Activated CD8-positive, alpha-beta T cell treated with anti-CD3 and anti-CD28 coated beads for 36 hours (primary cell): ENCODE measurements around the gene NUP133. TPM values are rescaled to one million over a fixed set of nuclear protein-coding genes. Genes with fewer than 3 reads are reported as not detected.

Source experiments
- ATAC-seq: fragments of 200-7000 bp; cut with Tn5 transposase; one replicate; pipeline ENCODE4 v1.10.0; 2021; ENCODE audit warnings: mild to moderate bottlenecking, moderate library complexity
- CTCF ChIA-PET: fragments of 350-600 bp; sonication (Branson Sonifier 250); formaldehyde crosslinking; loops from one replicate; lab custom pipeline; 2021; ENCODE audit warnings: antibody characterized with exemption; lab: Charles Lee
- POLR2A ChIA-PET: fragments of 350-600 bp; sonication (Branson Sonifier 250); formaldehyde crosslinking; loops from one replicate; lab custom pipeline; 2021; ENCODE audit warnings: antibody characterized with exemption; lab: Charles Lee
- DNase-seq: peaks from one replicate; pipeline ENCODE4 v3.0.0-alpha.2; 2020
- H3K27ac Mint-ChIP-seq: one replicate; pipeline ENCODE4 v1.8.0; 2021; ENCODE audit warnings: mild to moderate bottlenecking, mixed read lengths
- H3K27me3 Mint-ChIP-seq: one replicate; pipeline ENCODE4 v1.8.0; 2021; ENCODE audit warnings: mixed read lengths
- H3K36me3 Mint-ChIP-seq: one replicate; pipeline ENCODE4 v1.8.0; 2021; ENCODE audit warnings: low read depth, mixed read lengths
- H3K4me1 Mint-ChIP-seq: one replicate; pipeline ENCODE4 v1.8.0; 2021; ENCODE audit warnings: low read depth, mixed read lengths
- H3K4me3 Mint-ChIP-seq: one replicate; pipeline ENCODE4 v1.8.0; 2021; ENCODE audit warnings: mild to moderate bottlenecking, moderate library complexity, mixed read lengths
- H3K9me3 Mint-ChIP-seq: one replicate; pipeline ENCODE4 v1.8.0; 2021; ENCODE audit warnings: mixed read lengths
- CTCF ChIP-seq: fragments of 200-600 bp; IDR thresholded peaks from one replicate; pipeline ENCODE4 v1.8.0; 2022; ENCODE audit warnings: antibody characterized with exemption, mild to moderate bottlenecking
- intact Hi-C: fragments of 100-400 bp; cut with micrococcal nuclease; formaldehyde crosslinking; loops from one replicate; pipeline ENCODE4 v1.10.0; 2022
- total RNA-seq, 2 experiments: library from RNA; stranded (reverse); gene quantifications; one replicate each; pipeline ENCODE4 v1.2.3, GENCODE V29; 2021

Gene NUP133
- total RNA-seq, 2 experiments from 2014 or later: 58.9 to 59.7 TPM

GRCh38 chr1:229552732-229553131 is 44.6 kb upstream of the NUP133 start:
- peaks cover 16% of the 10 kb centered on the region for H3K36me3 Mint-ChIP-seq
- no peak overlapping the region for H3K27ac Mint-ChIP-seq
- POLR2A ChIA-PET: no interaction called here
- H3K4me3 Mint-ChIP-seq: no peak overlapping the region
- TF ChIP-seq CTCF: no peak
- H3K4me1 Mint-ChIP-seq: peaks cover 30% of the 10 kb centered on the region
- H3K27me3 Mint-ChIP-seq: no peaks in the 10 kb centered on the region
- no peaks in the 10 kb centered on the region for H3K9me3 Mint-ChIP-seq
- ATAC-seq (no peak), DNase-seq (no peak)
- intact Hi-C loops: loop anchor here (10.0 kb wide), 1 partner anchor 72 kb away; the partner anchor contains the start of genes TAF5L and URB2
- CTCF ChIA-PET: no interaction called here

DNA sequence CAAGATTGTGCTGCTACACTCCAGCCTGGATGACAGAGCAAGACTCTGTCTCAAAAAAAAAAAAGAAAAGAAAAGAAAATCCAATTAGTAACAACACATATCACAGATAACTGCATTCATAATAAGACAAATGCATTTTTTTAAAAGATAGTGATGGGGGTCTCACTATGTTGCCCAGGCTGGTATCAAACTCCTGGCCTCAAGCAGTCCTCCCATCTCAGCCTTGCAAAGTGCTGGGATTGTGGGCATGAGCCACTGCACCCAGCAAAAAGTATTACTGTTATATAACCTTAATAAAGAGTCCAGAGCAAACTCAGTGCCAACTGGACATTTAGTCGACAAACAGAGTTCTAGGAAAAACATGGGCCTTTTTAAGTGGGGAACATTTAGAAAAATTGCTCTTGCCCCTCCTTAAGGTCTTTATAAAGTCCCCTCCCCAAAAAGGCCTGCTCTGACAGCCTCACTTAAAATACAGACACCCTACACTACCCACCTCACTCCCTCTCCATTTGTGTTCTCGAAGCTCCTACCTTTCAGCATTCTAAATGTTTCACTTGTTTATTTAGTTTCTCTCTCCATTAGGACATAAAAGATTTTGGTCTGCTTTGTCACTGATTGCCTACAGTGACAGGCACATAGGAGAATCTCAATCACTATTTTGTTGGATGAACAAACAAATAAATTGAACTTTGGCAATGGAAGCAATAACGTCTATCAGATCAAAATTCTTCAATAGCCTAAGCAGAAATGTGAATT is 42.8 kb upstream of the NUP133 start:
- Mint-ChIP-seq H3K4me3 (no peak overlapping the region), H3K9me3 (no peaks in the 10 kb centered on the region), H3K27me3 (no peaks in the 10 kb centered on the region), H3K36me3 (peaks cover 10% of the 10 kb centered on the region), H3K4me1 (peaks cover 18% of the 10 kb centered on the region), H3K27ac (peak overlapping the region; percentile 3)
- no peak for ATAC-seq
- no peak for TF ChIP-seq CTCF
- CTCF ChIA-PET: interaction anchor here (1.0 to 1.2 kb wide), 2 partner anchors 20 to 55 kb away, joined by 3 read pairs; no protein-coding TSS in a partner anchor
- POLR2A ChIA-PET: interaction anchor here (0.6 kb wide), 1 partner anchor 302 kb away, joined by 3 read pairs; no protein-coding TSS in a partner anchor
- DNase-seq: no peak
- intact Hi-C loops: loop anchor here (10.0 kb wide), 1 partner anchor 74 kb away; the partner anchor contains the start of genes TAF5L and URB2

GRCh38 chr1:229547542-229547941 is 39.4 kb upstream of the NUP133 start:
- Mint-ChIP-seq H3K4me1 (peaks cover 25% of the 10 kb centered on the region), H3K9me3 (no peaks in the 10 kb centered on the region), H3K4me3 (no peak overlapping the region), H3K36me3 (peaks cover 36% of the 10 kb centered on the region), H3K27me3 (no peaks in the 10 kb centered on the region), H3K27ac (no peak overlapping the region)
- ChIA-PET POLR2A (no interaction called here), CTCF (interaction anchor here (0.9 kb wide), 1 partner anchor 11 kb away, joined by 3 read pairs; the partner anchor contains the start of gene ABCB10)
- TF ChIP-seq CTCF: no peak
- ATAC-seq: no peak
- DNase-seq: no peak
- intact Hi-C loops: no loop called here

GRCh38 chr1:229544587-229544986 is 36.4 kb upstream of the NUP133 start:
- no peak for TF ChIP-seq CTCF
- H3K4me3 Mint-ChIP-seq: no peak overlapping the region
- CTCF ChIA-PET: interaction anchor here (1.1 to 1.2 kb wide), 2 partner anchors 10 to 30 kb away, joined by 3 read pairs; no protein-coding TSS in a partner anchor
- peaks cover 50% of the 10 kb centered on the region for H3K36me3 Mint-ChIP-seq
- no peaks in the 10 kb centered on the region for H3K27me3 Mint-ChIP-seq
- H3K9me3 Mint-ChIP-seq: no peaks in the 10 kb centered on the region
- POLR2A ChIA-PET: interaction anchor here (0.9 to 1.3 kb wide), 2 partner anchors 18 kb away, joined by 3 to 4 read pairs; no protein-coding TSS in a partner anchor
- H3K4me1 Mint-ChIP-seq: peaks cover 32% of the 10 kb centered on the region
- intact Hi-C loops: no loop called here
- ATAC-seq (no peak), DNase-seq (no peak)
- H3K27ac Mint-ChIP-seq: no peak overlapping the region
